ENCODE data around the gene OR4K2.
A peak's percentile ranks its signal among the peaks of the same experiment; 100 is the strongest.
"Not testable (repeated sequence)": the region's sequence is repeated elsewhere in the genome, so short reads cannot be mapped to it uniquely, and the experiment has no call there.

OR4K2 gene, protein sequence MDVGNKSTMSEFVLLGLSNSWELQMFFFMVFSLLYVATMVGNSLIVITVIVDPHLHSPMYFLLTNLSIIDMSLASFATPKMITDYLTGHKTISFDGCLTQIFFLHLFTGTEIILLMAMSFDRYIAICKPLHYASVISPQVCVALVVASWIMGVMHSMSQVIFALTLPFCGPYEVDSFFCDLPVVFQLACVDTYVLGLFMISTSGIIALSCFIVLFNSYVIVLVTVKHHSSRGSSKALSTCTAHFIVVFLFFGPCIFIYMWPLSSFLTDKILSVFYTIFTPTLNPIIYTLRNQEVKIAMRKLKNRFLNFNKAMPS

DNA sequence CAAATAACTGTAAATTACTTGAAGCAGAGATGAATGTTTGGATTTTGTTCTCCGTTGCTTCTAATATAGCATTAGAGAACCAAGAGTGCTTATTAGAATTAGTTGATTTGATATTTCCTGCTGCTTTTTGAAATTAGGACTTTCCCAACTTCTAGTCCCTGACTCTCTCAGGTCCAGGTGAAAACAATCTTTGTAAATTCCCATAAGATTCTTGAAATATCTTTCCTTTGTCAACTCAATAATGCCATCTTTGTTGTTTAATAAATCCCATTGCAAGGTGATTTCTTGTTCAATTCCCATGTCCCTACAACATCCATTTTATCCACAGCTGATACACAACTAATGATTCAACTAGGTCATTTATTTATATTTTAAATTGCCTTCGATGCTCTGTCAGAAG lies at the start of gene OR4K2:
TSS of gene OR4K2 (plus strand) at position 301 of the 400 bp plus-strand sequence. CDS start 1,126 bp downstream, outside the sequence.
- no peak for DNase-seq (ENCODE audit: low read depth)

DNA sequence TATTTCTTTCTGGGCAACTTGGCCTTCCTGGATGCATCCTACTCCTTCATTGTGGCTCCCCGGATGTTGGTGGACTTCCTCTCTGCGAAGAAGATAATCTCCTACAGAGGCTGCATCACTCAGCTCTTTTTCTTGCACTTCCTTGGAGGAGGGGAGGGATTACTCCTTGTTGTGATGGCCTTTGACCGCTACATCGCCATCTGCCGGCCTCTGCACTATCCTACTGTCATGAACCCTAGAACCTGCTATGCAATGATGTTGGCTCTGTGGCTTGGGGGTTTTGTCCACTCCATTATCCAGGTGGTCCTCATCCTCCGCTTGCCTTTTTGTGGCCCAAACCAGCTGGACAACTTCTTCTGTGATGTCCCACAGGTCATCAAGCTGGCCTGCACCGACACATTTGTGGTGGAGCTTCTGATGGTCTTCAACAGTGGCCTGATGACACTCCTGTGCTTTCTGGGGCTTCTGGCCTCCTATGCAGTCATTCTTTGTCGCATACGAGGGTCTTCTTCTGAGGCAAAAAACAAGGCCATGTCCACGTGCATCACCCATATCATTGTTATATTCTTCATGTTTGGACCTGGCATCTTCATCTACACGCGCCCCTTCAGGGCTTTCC lies 47.2 kb upstream of the OR4K2 start:
- not testable (repeated sequence) for DNase-seq (ENCODE audit: low read depth)

DNA sequence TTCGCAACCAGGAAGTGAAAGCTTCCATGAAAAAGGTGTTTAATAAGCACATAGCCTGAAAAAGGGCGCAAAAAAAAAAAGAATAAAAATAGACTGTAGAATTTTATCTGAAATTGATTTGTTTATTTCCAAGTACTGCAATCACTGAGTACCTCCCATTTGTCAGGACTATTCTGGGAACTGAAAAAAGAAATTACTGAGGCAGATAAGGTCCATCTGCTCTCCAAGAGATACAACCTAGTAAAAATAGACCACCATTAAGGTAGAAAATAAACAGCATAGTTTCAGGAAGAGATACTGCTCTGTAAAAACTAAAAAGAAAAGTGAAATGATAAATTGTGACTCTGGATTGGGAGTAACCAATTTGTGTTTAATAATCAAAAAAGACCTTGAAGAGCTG lies 46.6 kb upstream of the OR4K2 start:
- DNase-seq (ENCODE audit: low read depth), result no peak

DNA sequence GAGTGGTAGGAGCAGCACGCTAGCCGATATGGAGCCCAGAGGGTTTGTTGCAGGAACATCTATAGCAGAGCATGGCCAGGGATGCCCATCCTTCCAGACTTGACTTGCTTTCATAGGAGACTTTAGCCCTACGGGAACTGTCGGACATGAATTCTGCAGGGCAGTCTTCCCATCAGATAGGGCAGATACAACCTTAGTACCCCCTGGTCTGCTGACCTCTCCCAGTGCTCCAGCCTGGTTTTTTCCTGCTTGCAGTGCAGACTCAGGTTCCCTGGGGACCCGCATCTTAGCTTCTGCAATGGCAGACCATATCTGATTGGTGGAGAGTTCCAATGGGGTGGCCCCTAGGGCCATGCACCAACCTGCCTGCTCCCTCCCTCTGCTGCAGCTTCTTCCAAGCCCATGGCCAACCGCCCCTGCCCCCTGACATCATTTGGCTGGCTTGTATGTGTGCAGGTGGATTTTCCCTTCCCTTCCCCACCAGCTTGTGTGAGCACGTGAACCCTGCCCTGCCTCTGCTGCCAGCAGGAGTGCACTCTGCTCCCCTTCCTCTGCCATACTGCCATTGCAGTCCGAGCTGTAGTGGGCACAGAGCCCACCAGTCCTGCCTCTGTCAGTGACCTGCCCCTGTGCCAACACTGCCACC lies 40.6 kb upstream of the OR4K2 start:
- not testable (repeated sequence) for DNase-seq (ENCODE audit: low read depth)

DNA sequence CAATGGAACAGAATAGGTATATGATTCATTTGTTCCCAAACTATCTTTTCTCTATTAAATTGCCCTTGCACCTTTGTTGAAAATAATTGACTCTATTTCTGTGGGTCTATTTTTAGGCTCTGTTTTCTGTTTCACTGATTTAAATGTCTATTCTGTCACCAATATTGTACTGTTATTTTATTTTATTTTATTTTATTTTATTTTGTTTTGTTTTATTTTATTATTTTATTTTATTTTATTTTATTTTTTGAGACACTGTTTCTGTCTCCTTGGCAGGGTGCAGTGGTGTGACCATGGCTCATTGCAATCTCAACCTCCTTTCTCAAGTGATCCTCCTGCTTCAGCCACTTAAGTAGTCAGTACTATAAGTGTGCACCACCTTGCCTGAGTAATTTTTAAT lies 36.5 kb upstream of the OR4K2 start:
- no peak for DNase-seq (ENCODE audit: low read depth)

DNA sequence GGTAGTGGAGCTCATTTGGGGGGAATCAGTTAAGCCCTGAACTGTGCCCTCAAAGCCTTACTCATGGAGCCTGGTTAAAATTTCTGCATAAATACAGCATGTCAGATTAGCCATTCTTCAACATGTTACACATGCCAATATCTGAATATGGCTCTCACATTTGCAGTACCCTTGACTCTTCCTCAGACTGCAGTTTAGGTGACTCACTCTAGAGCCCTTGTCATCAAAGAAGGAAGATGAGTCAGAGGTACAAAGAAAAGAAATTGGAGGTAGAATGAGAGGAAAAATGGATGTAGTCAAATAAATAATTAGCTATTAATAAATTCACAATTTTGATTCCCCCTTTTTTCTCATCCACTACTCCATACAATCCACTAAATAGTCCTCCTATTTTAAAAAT lies 23.6 kb upstream of the OR4K2 start:
- DNase-seq (ENCODE audit: low read depth), result no peak

DNA sequence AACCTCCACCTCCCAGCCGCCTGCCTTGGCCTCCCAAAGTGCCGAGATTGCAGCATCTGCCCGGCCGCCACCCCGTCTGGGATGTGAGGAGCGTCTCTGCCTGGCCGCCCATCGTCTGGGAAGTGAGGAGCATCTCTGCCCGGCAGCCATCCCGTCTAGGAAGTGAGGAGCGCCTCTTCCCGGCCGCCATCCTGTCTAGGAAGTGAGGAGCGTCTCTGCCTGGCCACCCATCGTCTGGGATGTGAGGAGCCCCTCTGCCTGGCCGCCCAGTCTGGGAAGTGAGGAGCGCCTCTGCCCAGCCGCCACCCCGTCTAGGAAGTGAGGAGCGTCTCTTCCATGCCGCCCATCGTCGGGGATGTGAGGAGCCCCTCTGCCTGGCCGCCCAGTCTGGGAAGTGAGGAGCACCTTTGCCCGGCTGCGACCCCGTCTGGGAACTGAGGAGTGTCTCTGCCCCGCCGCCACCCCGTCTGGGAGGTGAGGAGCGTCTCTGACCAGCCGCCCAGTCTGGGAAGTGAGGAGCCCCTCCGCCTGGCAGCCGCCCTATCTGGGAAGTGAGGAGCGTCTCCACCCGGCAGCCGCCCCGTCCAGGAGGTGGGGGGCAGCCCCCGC lies 8.8 kb upstream of the OR4K2 start:
- not testable (repeated sequence) for DNase-seq (ENCODE audit: low read depth)

DNA sequence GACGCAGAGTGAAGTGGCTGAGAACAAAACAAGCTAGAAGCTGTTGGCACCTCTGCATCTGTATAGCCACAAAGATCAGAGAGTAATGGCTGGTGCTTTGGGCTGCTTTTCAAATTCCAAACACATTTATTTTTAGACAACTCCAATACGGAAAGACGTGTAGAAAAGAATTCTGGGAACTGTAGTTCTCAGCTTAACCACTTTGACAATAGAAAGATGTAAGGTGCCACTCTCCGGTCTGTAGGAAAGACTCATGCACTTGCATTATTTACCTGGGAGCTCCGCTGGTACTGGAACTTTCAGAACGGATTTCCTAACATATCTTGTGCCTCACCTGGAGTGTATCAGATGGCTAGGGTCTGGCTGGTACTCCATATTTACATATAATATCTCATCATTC lies 1.8 kb upstream of the OR4K2 start:
- no peak for DNase-seq (ENCODE audit: low read depth)

DNA sequence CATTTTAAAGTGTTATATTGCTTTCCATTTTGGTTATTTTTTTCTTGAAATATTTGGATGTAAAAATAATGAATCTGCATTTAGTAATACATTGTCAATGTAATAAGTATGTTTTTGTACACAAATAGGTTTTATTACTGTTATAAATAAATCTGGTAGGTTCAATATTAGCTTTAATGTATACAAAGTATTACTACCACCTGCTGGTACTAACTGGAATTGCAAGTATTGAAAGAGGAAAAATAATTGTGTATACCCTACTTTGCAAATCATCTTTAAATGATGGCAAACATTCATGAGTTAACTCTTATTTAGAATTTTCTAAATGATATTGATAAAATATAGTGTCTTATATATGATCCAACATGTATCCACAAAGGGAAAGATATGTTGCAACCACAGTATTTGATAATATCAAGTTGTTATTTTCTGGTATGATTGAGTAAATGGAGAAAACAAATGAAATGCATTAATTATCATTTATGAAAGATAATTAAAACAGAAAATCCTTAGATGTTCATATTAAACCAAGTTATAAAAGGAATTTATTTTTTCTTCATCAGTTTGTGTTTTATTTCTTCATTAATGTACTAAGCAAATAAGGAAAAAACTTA lies 3.2 kb downstream of the OR4K2 start:
- peak; percentile 15 for DNase-seq (ENCODE audit: low read depth)

DNA sequence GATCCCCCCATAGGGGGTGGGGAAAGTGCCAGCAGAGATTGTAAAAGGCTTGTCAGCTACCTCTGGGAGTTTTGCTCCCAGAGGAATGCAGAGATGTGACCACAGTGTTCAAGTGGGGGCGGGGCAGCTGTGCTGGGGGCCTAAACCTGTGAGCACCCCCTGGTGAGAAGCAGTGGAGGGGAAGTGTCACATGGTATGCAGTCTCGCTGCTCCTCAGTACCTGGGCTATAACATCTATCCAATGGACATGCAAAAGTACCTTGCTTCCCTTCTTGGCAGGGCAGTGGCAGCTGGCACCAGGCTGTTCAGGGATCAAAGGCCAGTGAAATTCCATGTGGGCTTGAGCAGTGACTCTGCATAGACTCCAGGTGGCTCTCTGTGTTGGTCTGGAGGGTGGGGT lies 20.3 kb downstream of the OR4K2 start:
- DNase-seq (ENCODE audit: low read depth), result no peak

DNA sequence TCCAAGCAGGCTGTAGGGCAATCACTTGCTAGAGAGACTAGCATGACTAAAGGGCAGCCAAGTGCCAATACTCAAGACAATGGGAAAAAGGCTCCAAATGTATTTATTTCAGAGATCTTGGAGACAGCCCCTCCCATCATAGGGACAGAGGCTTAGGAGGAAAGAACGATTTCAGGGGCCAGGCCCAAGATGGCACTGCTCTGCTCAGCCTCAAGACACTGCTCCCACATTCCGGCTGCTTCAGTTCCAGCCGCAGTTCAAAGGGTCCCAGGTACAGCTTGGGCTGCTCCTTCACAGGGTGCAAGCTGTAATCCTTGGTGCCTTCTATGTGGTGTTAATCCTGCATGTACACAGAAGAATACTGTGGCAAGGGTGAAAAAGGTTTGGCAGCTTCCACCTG lies 26.1 kb downstream of the OR4K2 start:
- DNase-seq (ENCODE audit: low read depth), result no peak

DNA sequence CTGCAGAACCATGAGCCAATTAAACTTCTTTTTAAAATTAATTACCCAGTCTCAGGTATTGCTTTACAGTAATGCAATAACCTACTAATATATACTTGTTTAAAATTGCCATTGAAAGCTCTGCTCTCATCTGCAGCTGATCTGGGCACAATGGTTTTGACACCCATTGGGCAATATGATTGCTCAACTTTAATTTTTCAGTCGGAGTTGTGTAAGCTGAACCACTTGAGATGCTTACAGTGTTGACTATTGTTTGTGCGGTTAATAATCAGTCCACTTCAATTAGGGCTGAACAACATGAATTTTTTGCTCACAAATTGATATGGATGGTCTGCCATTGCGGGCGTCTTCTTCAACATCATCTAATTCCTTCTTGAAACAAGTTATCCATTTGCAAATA lies 27.5 kb downstream of the OR4K2 start:
- DNase-seq (ENCODE audit: low read depth), result no peak

DNA sequence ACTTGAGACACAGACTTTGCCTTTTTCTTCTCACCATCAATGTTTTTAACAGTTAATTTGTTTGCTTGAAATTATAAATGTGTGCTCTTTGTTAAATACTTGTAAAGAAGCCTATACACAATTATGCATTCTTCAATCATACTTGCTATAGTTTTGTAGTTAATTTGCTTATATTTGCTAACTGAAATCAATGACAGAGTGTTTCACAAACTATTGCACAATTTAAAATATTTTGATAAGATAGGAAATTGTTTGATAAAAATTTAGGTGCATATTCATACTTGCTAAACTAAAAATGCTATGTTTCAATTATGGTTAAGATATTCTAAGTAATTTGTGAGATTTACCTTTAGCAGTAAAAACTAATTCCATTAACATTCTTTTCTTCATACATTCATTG lies 31.7 kb downstream of the OR4K2 start:
- DNase-seq (ENCODE audit: low read depth), result no peak

DNA sequence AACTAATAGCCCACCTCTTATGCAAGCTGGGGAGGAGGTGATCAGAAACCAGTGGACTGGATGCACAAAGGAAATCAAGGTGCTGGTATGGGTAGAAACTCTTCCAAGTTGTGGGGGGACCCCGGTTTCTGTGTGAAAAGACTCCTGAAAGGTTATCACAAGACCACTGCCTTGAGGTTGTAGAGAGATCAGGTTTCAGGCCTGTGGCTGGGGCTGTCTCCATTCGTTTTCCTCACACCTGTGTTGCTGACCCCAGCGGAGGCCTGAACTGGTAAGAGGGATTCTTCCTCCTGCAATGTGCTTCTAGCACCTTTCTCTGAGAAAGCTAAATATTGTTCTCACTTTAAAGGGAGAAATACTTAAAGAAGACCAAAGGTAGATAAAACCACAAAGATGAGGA lies 36.2 kb downstream of the OR4K2 start:
- DNase-seq (ENCODE audit: low read depth), result no peak

DNA sequence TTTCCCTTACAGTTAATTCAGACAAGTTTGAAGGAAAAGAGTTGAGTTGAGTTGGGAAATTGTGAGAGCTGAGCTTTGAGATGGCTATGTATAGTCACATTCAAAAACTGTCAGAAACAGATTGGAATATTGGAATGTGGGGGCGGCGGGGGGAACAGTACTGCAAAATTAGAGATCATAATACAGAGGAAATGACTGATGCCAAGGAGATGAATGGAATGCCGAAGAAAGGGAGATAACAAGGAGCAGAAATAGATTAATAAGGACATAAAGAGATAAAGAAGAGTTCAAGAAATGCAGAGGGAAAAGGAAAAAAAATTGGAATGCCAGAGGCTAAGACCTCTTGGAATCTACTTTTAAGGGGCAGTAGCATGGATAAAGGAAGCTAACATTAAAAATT lies 42.3 kb downstream of the OR4K2 start:
- no peak for DNase-seq (ENCODE audit: low read depth)

DNA sequence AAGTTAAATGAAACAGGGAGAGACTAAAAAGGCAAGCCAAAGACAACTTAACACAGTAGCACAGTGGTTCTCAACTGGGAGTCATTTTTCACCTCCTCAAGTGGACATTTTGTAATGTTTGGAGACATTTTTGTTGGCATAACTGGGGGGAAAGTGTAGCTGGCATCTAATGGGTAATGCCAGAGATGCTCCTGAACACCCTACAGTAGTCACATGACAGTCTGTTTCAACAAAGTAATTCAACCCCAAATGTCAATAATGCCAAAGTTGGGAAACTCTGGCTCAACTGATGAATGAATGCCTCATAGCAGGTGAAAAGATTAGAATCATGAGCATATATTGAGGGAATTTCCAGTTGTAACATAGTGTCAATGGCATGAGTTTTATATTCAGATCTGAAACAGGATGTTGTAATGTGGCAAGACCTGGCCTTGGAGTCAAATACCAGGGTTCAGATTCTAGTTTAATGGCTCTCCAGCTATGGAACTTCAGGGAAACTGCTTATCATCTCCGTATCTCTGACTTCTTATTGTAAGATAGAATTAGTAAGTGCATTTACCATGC lies 43.1 kb downstream of the OR4K2 start:
- no peak for DNase-seq (ENCODE audit: low read depth)

DNA sequence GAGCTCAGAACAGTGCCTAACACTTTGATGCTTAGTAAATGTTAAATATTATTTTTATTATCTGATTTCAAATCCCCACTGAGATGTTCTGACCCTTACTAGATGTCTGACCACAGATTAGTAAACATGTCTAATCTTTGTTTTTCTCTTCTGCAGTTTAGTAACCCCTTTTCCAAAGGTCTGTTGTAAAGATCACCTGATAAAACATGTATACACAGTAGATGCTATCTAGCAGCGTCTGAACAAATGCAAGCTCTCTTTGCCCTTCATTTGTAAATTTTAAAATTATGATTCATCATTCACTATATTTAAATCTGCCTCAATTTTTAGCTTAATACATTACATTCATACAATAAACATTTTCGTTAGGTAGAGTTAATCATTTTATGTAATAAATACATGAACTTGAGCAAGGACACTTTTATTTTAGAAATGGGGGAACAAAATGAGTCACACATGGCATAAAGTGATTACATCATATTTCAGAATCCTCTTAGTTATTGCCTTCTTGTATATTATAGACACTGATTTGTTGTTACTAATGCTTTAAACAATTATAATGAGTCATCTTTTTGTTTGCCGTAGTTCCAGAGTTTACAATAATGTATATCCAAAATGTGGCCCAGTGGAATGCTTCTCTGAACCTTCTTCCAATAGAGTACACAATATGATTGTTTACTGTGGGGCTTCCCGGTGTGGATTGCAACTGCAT lies 43.8 kb downstream of the OR4K2 start:
- no peak for DNase-seq (ENCODE audit: low read depth)

DNA sequence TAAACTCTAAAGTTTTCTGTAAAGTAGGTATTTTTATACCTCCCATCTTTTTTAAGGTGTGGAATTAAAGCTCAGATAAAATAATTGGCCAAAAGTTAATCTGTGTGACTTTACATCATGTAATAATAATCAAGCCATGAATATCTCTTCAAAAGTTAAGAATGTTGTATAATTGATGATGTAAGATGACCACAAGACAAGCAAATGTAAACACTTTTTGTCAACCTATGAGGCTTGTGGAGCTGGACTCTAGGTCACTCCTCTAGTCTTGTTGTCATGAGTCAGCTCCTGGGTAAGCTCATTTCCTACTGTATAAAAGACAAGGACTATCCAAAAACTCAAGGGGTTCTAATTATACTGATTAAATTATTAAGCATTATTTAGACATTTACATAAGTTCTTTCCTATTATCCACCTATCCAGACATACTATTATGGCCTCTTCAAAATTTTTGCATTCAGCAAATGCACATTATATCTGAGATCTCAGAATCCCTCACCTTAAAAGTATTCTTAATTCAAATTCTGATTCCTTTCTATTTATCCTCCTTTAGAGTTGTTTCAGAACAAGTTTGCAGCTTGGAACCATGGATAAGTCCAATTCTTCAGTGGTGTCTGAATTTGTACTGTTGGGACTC lies 45.2 kb downstream of the OR4K2 start, which contains the start of gene OR4K5:
TSS of gene OR4K5 (plus strand) at position 587 of the 637 bp plus-strand sequence. CDS start at position 587, 0 bp downstream.
- DNase-seq (ENCODE audit: low read depth), result no peak

DNA sequence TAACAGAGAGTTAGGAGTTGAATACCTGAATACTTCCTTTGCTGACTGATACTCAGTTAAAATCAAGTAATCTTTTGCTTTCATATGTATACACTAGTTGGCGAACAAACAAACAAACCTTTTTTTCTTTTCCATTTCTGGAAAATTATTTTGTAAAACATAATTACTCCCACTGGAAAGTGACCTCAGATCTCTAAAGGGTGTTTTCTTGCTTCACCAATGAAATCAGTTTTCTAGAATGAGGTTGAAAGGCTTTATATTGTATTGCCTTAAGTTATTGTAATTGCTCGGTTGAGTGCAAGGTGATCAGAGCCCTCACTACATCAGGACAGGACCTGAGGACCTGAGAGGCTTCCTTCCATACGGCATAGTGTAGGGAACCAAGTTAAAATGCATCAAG lies 55.7 kb downstream of the OR4K2 start, which contains the start of gene OR4K1:
TSS of gene OR4K1 (plus strand) at position 301 of the 400 bp plus-strand sequence. CDS start 4,750 bp downstream, outside the sequence.
- DNase-seq (ENCODE audit: low read depth), result no peak
